Endodermal cell (in vitro differentiated cells): ENCODE data around the gene UROS. TPM values are rescaled to one million over a fixed set of nuclear protein-coding genes. Genes with fewer than 3 reads are reported as not detected.

Source experiments
- DNase-seq: peaks from one replicate; pipeline ENCODE4 v3.0.0-alpha.2; 2017
- H3K27ac ChIP-seq: 2 replicates; pipeline ENCODE4 v1.5.1; 2013; ENCODE audit warnings: mild to moderate bottlenecking, low read depth, low read length, moderate library complexity
- H3K27me3 ChIP-seq: 2 replicates; pipeline ENCODE4 v1.6.1; 2013; ENCODE audit warnings: mild to moderate bottlenecking, low read length, moderate library complexity; ENCODE audit not compliant: insufficient read depth, control insufficient read depth, poor library complexity, severe bottlenecking
- H3K36me3 ChIP-seq: 2 replicates; pipeline ENCODE4 v1.7.0; 2013; ENCODE audit warnings: mild to moderate bottlenecking, low read length, moderate library complexity; ENCODE audit not compliant: control insufficient read depth, insufficient read depth
- H3K4me1 ChIP-seq: one replicate; pipeline ENCODE4 v1.7.0; 2013; ENCODE audit warnings: low read length; ENCODE audit not compliant: control insufficient read depth, insufficient read depth
- H3K4me3 ChIP-seq: 2 replicates; pipeline ENCODE4 v1.5.1; 2013; ENCODE audit warnings: mild to moderate bottlenecking, low read length, moderate library complexity
- H3K9ac ChIP-seq: 2 replicates; pipeline ENCODE4 v1.6.1; 2013; ENCODE audit warnings: mild to moderate bottlenecking, low read length, moderate library complexity; ENCODE audit not compliant: poor library complexity, severe bottlenecking; ENCODE audit errors: extremely low read depth
- H3K9me3 ChIP-seq: 2 replicates; pipeline ENCODE4 v1.6.1; 2013; ENCODE audit warnings: mild to moderate bottlenecking, low read length, moderate library complexity; ENCODE audit not compliant: control insufficient read depth
- H3K27ac Mint-ChIP-seq: 2 replicates; pipeline ENCODE4 v1.8.0; 2020; ENCODE audit warnings: mixed read lengths
- H3K27me3 Mint-ChIP-seq: 2 replicates; pipeline ENCODE4 v1.8.0; 2021; ENCODE audit warnings: mild to moderate bottlenecking, mixed read lengths; ENCODE audit not compliant: insufficient read depth
- H3K36me3 Mint-ChIP-seq: 2 replicates; pipeline ENCODE4 v1.8.0; 2020; ENCODE audit warnings: low read depth, mixed read lengths
- H3K4me1 Mint-ChIP-seq: 2 replicates; pipeline ENCODE4 v1.8.0; 2020; ENCODE audit warnings: mixed read lengths
- H3K4me3 Mint-ChIP-seq: 2 replicates; pipeline ENCODE4 v1.8.0; 2020; ENCODE audit warnings: mild to moderate bottlenecking, moderate library complexity, mixed read lengths
- H3K9me3 Mint-ChIP-seq: 2 replicates; pipeline ENCODE4 v1.8.0; 2020; ENCODE audit warnings: mild to moderate bottlenecking, mixed read lengths
- CTCF ChIP-seq: fragments of 200-600 bp; sonication (generic); conservative IDR thresholded peaks from 2 replicates; pipeline ENCODE4 v1.5.0; 2021; ENCODE audit warnings: antibody characterized with exemption, mild to moderate bottlenecking
- WGBS, 2 experiments: methylation state at CpG; one replicate each; pipeline versions ENCODE4 v1.1.5 to v1.1.7; 2013; ENCODE audit warnings: missing lambda C conversion rate in 2 of 2, mixed read lengths in 1 of 2; ENCODE audit not compliant: insufficient coverage in 1 of 2, insufficient read length in 1 of 2; 5-methylcytosine and 5-hydroxymethylcytosine counted together
- total RNA-seq, 2 donors: library from RNA; stranded (reverse); fragmentation: NEBNext Ultra II Directional in 1 of 2; extraction: Animal tissue kit (Norgen Biotek cat#: 25700) in 1 of 2; gene quantifications; 2 replicates in 1 of 2; 3 replicates in 1 of 2; pipeline ENCODE4 v1.2.1, GENCODE V29; 2021

The UROS gene
- total RNA-seq, 2 donors from 2014 or later, result 49.2 to 69.4 TPM

GRCh38 chr10:125768219-125768855, 54.7 kb downstream of the UROS start:
- H3K4me1 ChIP-seq, result no peaks in the 10 kb centered on the region
- Mint-ChIP-seq H3K27ac (no peak overlapping the region), H3K4me1 (no peaks in the 10 kb centered on the region), H3K9me3 (no peaks in the 10 kb centered on the region), H3K27me3 (no peaks in the 10 kb centered on the region), H3K4me3 (no peak overlapping the region), H3K36me3 (peaks cover 24% of the 10 kb centered on the region)
- H3K36me3 ChIP-seq, result peaks cover 33% of the 10 kb centered on the region
- DNase-seq, result no peak
- no peak overlapping the region for H3K4me3 ChIP-seq
- 90% methylated on average over 3 to 4 of the region's 4 CpGs for WGBS, 2 experiments
- H3K27ac ChIP-seq, result no peak overlapping the region
- no peaks in the 10 kb centered on the region for H3K9me3 ChIP-seq
- H3K27me3 ChIP-seq, result no peaks in the 10 kb centered on the region
- TF ChIP-seq CTCF, result no peak
- no peak overlapping the region for H3K9ac ChIP-seq

GRCh38 chr10:125766511-125766910, 56.5 kb downstream of the UROS start:
- no peak overlapping the region for H3K27ac Mint-ChIP-seq
- H3K36me3 Mint-ChIP-seq, result peaks cover 32% of the 10 kb centered on the region
- DNase-seq, result no peak
- no peak overlapping the region for H3K4me3 Mint-ChIP-seq
- no peak for TF ChIP-seq CTCF
- no peaks in the 10 kb centered on the region for H3K9me3 ChIP-seq
- no peaks in the 10 kb centered on the region for H3K4me1 ChIP-seq
- no peaks in the 10 kb centered on the region for H3K9me3 Mint-ChIP-seq
- H3K36me3 ChIP-seq, result peaks cover 45% of the 10 kb centered on the region
- H3K4me1 Mint-ChIP-seq, result peaks cover 7% of the 10 kb centered on the region
- H3K27me3 Mint-ChIP-seq, result no peaks in the 10 kb centered on the region
- WGBS, 2 experiments, result 94 to 100% methylated on average over 3 to 4 of the region's 4 CpGs
- H3K27me3 ChIP-seq, result no peaks in the 10 kb centered on the region
- no peak overlapping the region for H3K9ac ChIP-seq
- H3K27ac ChIP-seq, result no peak overlapping the region
- no peak overlapping the region for H3K4me3 ChIP-seq

DNA sequence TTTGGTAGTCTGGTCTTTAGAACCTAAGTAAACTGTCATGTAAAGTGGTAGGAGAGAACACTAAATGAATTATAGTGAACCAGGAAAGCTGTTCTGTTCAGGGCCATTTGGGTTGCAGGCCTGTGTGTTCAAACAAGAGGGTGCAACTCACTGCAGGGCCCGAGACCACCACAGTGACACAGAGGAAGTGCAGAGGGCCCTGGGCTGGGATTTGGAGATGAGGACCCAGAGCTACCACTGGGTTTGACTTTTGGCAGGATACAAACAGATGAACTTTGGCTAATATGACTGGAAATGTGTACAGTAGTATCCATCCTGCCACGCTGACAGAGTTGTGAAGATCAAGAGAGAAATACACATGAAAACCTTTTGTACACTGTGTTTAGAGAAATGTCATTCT, 57.2 kb downstream of the UROS start:
- Mint-ChIP-seq H3K27ac (no peak overlapping the region), H3K4me1 (peaks cover 10% of the 10 kb centered on the region), H3K27me3 (no peaks in the 10 kb centered on the region), H3K9me3 (no peaks in the 10 kb centered on the region), H3K36me3 (peaks cover 36% of the 10 kb centered on the region), H3K4me3 (no peak overlapping the region)
- no peak overlapping the region for H3K4me3 ChIP-seq
- no peaks in the 10 kb centered on the region for H3K4me1 ChIP-seq
- no peaks in the 10 kb centered on the region for H3K27me3 ChIP-seq
- no peaks in the 10 kb centered on the region for H3K9me3 ChIP-seq
- H3K9ac ChIP-seq, result no peak overlapping the region
- WGBS, 2 experiments, result 95 to 100% methylated on average over 1 to 2 of the region's 2 CpGs
- H3K27ac ChIP-seq, result no peak overlapping the region
- TF ChIP-seq CTCF, result no peak
- DNase-seq, result no peak
- H3K36me3 ChIP-seq, result peaks cover 52% of the 10 kb centered on the region
